ENCODE data around the gene PHETA2.

Gene PHETA2

GRCh38 chr22:42064629-42065028 lies 9.4 kb upstream of the PHETA2 start:
- DNase-seq (ENCODE audit: extremely low read depth, low read depth), result no peak
- TF ChIP-seq, protein P1, sequence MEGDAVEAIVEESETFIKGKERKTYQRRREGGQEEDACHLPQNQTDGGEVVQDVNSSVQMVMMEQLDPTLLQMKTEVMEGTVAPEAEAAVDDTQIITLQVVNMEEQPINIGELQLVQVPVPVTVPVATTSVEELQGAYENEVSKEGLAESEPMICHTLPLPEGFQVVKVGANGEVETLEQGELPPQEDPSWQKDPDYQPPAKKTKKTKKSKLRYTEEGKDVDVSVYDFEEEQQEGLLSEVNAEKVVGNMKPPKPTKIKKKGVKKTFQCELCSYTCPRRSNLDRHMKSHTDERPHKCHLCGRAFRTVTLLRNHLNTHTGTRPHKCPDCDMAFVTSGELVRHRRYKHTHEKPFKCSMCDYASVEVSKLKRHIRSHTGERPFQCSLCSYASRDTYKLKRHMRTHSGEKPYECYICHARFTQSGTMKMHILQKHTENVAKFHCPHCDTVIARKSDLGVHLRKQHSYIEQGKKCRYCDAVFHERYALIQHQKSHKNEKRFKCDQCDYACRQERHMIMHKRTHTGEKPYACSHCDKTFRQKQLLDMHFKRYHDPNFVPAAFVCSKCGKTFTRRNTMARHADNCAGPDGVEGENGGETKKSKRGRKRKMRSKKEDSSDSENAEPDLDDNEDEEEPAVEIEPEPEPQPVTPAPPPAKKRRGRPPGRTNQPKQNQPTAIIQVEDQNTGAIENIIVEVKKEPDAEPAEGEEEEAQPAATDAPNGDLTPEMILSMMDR (IDR thresholded peaks at IDR 0.05; ENCODE audit: low read depth, low read length), result no peak

DNA sequence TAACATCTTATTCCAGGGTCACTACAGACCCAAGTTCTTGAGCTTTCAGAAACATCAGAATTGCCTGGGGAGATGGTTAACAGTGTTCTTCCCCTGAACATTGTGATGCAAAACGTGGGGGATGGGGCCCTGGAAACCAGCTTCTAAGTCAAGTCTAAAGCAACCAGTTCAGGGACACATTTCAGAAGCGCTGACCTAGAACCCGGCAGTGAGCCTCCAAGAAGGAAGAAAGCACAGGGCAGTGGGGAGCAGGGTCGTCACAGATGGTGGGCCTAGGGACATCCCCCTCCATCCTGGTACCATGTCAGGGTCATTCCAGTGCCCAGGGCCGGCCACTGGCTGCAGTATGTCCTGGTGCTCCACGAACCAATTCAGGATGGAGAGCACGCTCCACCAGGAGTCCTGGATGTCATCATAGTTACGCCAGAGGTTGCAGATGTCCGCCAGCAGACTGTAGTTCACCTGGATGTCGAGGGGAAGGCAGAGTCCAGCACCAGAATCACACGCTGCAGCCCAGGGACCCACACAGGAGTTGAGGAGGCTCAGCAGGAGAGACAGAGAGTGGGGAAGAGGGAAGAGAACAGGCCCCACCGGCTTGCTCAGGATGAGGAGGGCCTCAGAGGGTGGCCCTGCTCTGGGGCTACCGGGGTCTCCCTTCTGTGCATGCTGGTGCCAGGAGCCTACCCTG lies 8.5 kb upstream of the PHETA2 start:
- DNase-seq (ENCODE audit: extremely low read depth, low read depth), result no peak
- TF ChIP-seq, protein P1 (IDR thresholded peaks at IDR 0.05; ENCODE audit: low read depth, low read length), result no peak

DNA sequence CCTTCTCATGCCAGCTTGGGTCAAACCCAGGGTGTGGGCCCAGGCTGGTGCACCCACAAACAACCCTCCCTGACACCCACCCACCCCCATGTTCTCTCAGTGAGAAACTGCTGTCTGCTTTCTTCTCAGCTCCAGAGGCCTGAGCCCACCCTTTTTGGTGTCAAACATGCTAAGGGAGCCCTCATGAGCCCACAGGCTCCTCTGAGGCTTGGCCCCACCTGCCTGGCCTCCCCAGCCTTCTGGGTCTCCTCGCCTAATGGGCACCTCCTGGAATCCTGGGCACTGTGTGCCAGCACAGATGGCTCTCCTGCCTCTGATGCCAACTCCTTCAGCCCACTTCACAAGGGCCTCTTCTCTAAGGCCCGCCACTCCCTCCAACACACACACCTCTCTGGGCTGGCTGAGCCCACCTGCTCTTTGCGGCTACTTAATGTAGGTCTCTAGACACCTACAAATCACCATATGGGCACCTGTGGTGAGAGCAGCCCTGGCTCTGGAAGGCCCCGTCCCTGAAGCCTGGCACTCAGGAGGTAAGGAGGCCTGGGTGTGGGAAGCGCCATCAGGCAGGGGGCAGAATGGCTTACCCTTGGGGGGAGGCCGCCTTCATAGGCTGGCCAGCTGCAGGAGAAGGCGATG lies 7.8 kb upstream of the PHETA2 start:
- no peak for DNase-seq (ENCODE audit: extremely low read depth, low read depth)
- TF ChIP-seq, protein P1 (IDR thresholded peaks at IDR 0.05; ENCODE audit: low read depth, low read length), result no peak

GRCh38 chr22:42066937-42067336 lies 7.1 kb upstream of the PHETA2 start:
- TF ChIP-seq, protein P1 (IDR thresholded peaks at IDR 0.05; ENCODE audit: low read depth, low read length), result no peak
- DNase-seq (ENCODE audit: extremely low read depth, low read depth), result no peak

GRCh38 chr22:42067671-42068251 lies 6.3 kb upstream of the PHETA2 start:
- TF ChIP-seq, protein P1 (IDR thresholded peaks at IDR 0.05; ENCODE audit: low read depth, low read length), result no peak

DNA sequence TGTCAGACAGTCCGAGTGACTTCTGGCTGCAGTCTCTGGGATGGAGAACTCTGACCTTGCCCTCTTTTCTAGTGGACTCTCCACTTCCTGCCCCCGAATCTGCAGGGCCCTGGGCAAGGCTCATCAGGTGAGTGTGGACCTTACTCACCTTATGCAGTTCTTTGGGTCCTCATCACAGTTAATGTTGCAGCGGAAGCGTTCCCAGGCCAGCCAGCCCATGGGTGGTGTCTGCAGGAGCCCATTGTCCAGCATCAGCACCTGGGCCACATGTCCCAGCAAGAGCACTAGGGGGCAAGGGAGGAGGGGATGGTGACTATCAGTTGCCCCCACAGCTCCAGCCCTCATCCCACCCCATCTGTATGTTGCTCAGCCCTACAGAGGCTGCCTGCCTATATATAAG lies 5.8 kb upstream of the PHETA2 start:
- DNase-seq (ENCODE audit: extremely low read depth, low read depth), result no peak
- TF ChIP-seq, protein P1 (IDR thresholded peaks at IDR 0.05; ENCODE audit: low read depth, low read length), result no peak

More at GRCh38 chr22:42067671-42068251, 6.3 kb upstream of the PHETA2 start:
- DNase-seq (ENCODE audit: extremely low read depth, low read depth), result no peak
